Colon (tissue), 2 donors: Measurements from ENCODE around the gene EMID1.

ENCODE experiments used
- FAIRE-seq: peaks from 2 replicates; lab custom pipeline; 2012; peaks lifted over from hg19 to GRCh38; lab: Jason Lieb, UNC
- donor health status: control.
- donor health status: control.

Gene EMID1

DNA sequence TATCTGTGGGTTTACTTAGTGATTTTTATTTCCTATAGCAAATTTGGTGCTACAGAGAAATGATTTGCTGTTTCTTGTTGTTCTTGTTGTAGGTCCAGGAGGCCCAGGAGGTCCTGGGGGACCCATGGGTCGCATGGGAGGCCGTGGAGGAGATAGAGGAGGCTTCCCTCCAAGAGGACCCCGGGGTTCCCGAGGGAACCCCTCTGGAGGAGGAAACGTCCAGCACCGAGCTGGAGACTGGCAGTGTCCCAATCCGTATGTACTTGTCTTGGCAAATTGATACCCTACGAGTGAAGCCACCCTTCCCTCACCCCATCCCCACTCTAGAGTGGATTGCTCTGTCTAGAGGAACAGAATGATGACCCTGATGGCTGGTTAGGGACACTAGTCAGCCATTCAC lies 92.9 kb downstream of the EMID1 start:
- FAIRE-seq = no peak

DNA sequence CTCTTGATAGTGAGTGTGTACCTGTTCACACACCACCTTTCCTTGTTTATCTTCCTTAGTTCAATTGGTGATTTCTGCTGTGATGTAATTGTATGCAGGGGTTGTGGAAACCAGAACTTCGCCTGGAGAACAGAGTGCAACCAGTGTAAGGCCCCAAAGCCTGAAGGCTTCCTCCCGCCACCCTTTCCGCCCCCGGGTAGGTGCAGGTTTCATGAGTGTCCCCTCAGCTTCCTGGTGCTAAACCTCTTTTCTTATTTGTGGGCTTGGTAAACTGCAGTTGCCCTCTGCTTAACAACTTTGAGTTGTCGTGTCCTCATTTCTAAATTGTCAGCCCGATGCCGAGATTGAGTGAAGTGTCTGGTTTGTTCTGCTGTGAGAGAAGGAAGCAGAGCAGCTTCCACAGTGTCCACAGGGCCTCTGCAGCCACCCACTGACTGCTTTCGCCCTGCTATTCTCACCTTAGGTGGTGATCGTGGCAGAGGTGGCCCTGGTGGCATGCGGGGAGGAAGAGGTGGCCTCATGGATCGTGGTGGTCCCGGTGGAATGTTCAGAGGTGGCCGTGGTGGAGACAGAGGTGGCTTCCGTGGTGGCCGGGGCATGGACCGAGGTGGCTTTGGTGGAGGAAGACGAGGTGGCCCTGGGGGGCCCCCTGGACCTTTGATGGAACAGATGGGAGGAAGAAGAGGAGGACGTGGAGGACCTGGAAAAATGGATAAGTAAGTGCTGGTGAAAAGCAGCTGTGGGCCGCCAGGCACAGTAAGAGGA lies 93.6 kb downstream of the EMID1 start:
- FAIRE-seq = no peak

DNA sequence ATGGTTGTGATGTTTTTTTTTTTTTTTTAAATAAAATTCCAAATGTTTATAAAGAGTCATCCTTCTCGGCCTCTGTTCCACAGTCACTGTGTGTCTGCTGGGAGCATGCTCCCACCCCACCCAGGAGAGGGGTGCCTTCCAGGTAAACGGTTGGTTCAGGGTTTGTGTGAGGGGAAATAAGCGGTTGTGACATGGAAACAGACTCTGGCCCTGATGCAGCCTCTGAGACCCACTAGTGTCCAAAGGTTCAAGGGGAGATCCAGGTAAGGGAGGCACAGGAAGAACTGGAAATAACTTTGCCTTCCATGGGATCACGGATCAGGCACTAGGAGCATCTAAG lies 94.7 kb downstream of the EMID1 start:
- FAIRE-seq = no peak

GRCh38 chr22:29300807-29301601 lies 95.3 kb downstream of the EMID1 start:
- FAIRE-seq = no peak

DNA sequence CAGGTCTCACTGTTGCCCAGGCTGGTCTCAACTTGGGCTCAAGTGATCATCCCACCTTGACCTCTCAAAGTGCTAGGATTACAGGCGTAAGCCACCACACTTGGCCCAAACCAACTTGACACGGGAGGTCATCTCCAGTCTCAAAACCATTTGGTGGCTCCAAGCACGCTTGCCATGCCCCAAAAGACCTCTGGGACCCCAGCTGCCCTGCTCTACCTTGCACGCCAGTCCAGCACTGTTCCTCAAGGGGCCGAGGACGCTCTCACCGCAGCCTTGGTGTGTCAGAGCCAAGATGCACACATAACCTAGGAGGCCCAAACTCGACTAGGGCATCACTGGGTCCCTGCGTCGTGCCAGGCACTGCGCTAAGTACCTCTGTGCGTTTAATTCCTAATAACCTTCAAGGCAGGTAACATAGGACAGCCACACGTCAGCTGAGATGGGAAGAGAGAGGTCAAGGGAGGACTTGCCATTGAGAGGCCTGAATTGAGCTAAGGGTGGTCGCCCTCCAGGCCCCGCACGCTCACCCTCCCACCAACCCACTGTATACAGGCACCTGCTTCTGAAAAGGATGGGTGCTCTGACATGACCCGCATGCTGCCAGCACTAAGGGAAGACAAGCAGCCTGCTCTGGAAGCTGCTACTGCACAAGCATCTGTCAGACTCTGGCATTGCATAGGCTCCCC lies 96.2 kb downstream of the EMID1 start:
- no peak for FAIRE-seq

DNA sequence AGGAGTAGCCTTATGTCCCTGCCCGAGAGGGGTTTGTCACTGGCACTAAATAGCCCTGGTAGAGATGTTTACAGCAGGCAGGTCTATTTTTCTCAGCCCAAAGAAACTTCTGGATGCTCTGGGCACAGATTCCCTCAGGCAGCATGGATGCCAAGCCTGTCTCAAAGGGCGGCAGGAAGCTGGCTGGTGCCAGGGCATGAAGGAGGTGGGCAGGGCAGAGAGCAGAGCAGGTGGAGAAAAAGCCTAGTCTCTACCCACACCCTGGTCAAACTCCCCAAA lies 96.6 kb downstream of the EMID1 start:
- FAIRE-seq = no peak

DNA sequence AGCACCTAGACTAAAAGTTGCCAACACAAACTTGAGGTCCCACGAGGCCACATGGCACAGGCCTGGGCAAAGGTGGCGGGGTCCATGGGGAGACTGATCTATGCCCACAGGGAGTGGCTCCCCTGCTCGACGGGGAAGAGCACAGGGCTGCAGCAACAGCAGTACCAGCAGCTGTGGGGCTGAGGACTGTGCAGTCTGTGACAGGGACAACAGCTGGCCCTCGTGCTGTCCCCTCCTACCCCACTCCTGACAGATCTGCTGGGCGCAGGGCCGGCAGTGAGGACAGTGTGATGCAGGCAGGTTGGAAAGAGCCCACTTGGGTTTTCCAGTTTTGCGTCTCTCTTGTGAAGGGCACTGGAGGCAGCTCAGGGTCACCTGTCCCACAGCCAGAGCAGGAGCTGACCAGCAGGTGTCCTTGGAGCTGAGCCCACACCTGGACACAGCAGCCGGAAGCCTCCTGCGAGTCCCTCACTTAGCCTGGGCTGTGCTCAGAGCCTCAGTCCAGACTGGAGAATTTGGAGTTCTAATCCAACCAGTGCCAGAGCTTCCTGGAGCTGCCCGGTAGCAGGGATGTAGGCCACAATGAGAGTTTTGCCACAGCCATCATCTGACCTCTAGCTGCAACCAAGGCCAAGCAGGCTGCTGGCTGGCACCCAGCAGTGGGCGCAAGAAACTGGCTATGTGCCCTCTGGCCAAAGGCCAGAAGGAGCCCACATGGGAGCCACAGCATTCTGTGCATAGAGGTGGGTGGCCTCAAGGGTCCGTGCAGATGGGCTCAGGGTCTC lies 97.2 kb downstream of the EMID1 start:
- no peak for FAIRE-seq

DNA sequence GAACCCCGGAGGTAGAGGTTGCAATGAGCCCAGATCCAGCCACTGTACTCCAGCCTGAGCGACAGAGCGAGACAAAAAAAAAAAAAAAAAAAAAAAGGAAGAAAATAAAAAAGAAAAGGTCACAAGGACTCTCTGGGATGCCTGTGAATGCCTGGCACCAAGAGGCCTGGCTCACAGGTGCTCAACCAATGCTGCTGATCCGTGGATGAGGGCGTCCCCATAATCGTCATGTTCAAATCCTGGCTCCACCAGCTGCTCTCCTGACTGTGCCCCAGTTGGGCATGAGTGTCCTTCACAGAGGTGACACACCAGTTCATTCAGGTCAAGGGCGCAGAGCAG lies 100.1 kb downstream of the EMID1 start:
- no peak for FAIRE-seq

DNA sequence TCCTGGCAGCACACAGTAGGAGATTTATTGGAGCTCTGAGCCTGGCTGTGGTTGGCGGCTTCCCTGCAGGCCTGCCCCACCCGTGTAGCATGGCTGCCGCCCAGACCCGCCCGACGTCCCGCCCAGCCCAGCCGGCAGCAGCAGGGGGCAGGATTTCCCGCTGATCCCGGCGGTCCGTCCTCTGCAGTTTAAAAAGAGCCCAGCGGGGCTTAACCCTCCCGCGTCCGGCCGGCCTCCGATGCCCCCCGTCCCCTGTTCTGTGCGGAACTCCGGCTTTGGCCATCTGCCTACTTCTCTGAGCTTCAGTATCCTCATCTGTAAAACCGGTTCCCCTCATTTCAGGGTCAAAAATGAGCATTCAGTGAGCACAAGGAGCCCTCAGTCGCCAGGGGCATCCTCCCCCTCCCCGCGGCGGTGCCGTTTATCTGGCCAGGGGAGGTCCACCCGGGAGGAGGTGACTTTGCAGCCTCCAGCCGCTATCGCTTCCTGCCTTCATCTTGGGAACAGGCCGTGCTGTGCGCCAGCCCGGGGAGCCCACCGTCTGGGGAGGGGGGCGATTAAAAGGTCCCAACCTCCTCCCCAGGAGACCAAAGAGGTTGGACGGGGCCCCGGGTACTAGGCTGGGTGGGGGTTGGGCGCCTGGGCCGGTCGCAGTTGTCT lies 100.6 kb downstream of the EMID1 start, which contains the start of gene GAS2L1:
TSS of gene GAS2L1 (plus strand) at position 476 of the 660 bp plus-strand sequence. CDS start 1,456 bp downstream, outside the sequence.
- no peak for FAIRE-seq

GRCh38 chr22:29306835-29307595 lies 101.3 kb downstream of the EMID1 start:
- FAIRE-seq = no peak

DNA sequence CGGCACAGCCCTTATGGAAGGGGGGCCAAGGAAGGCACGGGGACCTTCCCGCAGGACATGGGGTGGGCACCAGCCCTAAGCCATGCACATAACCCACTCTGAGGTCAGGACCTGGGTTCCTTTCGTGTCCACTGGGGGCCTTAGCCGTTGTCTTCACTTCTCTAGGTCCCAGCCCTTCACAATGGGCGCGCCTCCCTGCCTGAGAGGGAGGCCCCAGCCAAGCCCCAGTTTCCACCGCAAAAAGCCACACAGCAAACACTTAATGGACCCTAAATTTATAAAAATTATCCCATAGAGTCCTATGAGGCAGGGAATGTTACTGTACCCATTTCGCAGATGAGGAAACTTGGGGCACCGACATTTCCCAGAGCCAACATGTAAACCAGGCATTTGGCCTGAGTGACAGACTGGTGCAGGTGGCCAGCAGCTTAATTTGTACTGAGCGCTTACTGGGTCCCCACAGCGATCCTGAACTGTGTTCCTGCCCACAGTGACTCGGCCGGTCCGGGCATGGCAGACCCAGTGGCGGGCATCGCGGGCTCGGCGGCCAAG lies 102.0 kb downstream of the EMID1 start:
- no peak for FAIRE-seq

DNA sequence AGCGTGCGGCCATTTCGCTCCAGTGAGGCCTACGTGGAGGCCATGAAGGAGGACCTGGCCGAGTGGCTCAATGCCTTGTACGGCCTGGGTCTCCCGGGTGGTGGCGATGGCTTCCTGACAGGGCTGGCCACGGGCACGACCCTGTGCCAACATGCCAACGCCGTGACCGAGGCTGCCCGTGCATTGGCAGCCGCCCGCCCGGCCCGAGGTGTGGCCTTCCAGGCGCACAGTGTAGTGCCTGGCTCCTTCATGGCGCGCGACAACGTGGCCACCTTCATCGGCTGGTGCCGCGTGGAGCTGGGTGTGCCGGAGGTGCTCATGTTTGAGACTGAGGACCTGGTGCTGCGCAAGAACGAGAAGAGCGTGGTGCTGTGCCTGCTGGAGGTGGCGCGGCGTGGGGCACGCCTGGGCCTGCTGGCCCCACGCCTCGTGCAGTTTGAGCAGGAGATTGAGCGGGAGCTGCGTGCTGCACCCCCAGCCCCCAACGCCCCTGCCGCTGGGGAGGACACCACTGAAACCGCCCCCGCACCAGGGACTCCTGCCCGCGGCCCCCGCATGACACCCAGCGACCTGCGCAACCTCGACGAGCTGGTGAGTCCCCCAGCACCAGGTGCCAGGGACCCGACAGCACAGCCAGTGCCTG lies 102.6 kb downstream of the EMID1 start:
- no peak for FAIRE-seq

- FAIRE-seq = no peak
Measured at GRCh38 chr22:29308791-29309262, 103.1 kb downstream of the EMID1 start.
